Measurements from ENCODE around the gene ST6GALNAC2.

DNA sequence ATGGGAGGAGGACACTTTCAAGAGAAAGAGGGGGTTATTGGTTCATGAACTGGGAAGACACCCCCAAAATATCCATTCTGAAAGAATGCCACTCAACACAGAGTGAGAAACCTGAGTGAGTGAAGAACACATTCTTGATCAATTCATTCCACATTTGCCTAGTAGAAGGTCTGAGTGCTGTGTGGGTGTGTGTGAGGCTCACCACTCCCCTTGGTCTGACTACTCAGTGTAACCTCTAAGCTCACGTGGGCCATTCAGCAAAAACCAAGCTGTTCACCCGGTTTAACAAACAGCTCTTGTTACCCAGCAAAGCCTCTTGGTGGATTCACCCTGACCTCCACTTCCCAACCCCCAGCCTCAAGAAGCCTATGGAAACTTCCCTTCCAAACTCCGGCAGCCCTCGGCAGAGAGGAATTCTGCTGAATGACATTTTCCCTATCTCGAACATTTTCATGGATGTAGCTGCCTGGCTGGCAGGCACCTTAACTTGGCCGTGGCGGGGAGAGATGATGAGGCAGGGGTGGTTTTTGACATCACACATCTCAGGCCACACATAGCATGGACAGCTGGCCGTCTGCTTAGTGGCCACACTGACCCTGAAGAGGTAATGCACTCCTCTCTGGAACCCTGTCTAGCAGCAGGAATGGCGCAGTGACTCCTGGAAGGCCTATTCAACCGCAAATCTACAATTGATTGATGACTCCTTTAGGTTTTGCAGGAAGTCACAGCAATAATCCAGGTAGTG, 46.3 kb upstream of the ST6GALNAC2 start:
- TF ChIP-seq, protein P1, sequence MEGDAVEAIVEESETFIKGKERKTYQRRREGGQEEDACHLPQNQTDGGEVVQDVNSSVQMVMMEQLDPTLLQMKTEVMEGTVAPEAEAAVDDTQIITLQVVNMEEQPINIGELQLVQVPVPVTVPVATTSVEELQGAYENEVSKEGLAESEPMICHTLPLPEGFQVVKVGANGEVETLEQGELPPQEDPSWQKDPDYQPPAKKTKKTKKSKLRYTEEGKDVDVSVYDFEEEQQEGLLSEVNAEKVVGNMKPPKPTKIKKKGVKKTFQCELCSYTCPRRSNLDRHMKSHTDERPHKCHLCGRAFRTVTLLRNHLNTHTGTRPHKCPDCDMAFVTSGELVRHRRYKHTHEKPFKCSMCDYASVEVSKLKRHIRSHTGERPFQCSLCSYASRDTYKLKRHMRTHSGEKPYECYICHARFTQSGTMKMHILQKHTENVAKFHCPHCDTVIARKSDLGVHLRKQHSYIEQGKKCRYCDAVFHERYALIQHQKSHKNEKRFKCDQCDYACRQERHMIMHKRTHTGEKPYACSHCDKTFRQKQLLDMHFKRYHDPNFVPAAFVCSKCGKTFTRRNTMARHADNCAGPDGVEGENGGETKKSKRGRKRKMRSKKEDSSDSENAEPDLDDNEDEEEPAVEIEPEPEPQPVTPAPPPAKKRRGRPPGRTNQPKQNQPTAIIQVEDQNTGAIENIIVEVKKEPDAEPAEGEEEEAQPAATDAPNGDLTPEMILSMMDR (IDR thresholded peaks at IDR 0.05; ENCODE audit: low read depth, low read length, poor library complexity, severe bottlenecking), result no peak
- TF ChIP-seq EZH2phosphoT487 (IDR thresholded peaks at IDR 0.05; ENCODE audit: borderline replicate concordance, low read length), result no peak
